Ureter (tissue), 1 donor: ENCODE data around the gene GRIK4. TPM values are rescaled to one million over a fixed set of nuclear protein-coding genes. Genes with fewer than 3 reads are reported as not detected.

Experiments
- DNase-seq: peaks from one replicate; pipeline ENCODE4 v3.0.0-alpha.2; 2020; ENCODE audit warnings: low spot score
- total RNA-seq: library from RNA; stranded (reverse); gene quantifications from one replicate; pipeline ENCODE4 v1.2.4, GENCODE V29; 2023
- donor health status: DM: yes; HTN: yes; CAD: no.

The GRIK4 gene
- total RNA-seq, 1 donor from 2014 or later: 0.21 TPM

- no peak for DNase-seq
These were observed 401.0 kb downstream of the GRIK4 start for GRCh38 chr11:120912504-120912903.

GRCh38 chr11:120912915-120913314 is 401.4 kb downstream of the GRIK4 start:
- DNase-seq: no peak

- DNase-seq: no peak
These were observed 402.5 kb downstream of the GRIK4 start for GRCh38 chr11:120914021-120914420.

- DNase-seq: no peak
These were observed 403.1 kb downstream of the GRIK4 start for GRCh38 chr11:120914601-120915000.

- no peak for DNase-seq
These were observed 406.2 kb downstream of the GRIK4 start for GRCh38 chr11:120917559-120918239.

GRCh38 chr11:120918257-120918656 is 406.7 kb downstream of the GRIK4 start:
- DNase-seq: no peak

- no peak for DNase-seq
These were observed 407.5 kb downstream of the GRIK4 start for GRCh38 chr11:120919045-120919444.

GRCh38 chr11:120919566-120919965 is 408.0 kb downstream of the GRIK4 start:
- no peak for DNase-seq

- no peak for DNase-seq
These were observed 412.4 kb downstream of the GRIK4 start for GRCh38 chr11:120923866-120924508.

GRCh38 chr11:120925944-120926343 is 414.4 kb downstream of the GRIK4 start:
- no peak for DNase-seq

GRCh38 chr11:120928627-120929026 is 417.1 kb downstream of the GRIK4 start:
- no peak for DNase-seq

- DNase-seq: no peak
These were observed 417.5 kb downstream of the GRIK4 start for GRCh38 chr11:120929090-120929489.

- DNase-seq: no peak
These were observed 418.2 kb downstream of the GRIK4 start for GRCh38 chr11:120929664-120930154.

GRCh38 chr11:120931057-120931779 is 419.7 kb downstream of the GRIK4 start:
- no peak for DNase-seq

GRCh38 chr11:120932305-120932915 is 420.9 kb downstream of the GRIK4 start:
- no peak for DNase-seq

- no peak for DNase-seq
These were observed 424.8 kb downstream of the GRIK4 start for GRCh38 chr11:120936356-120936755.

- no peak for DNase-seq
These were observed 426.0 kb downstream of the GRIK4 start for GRCh38 chr11:120937501-120937900.

- DNase-seq: no peak
These were observed 426.7 kb downstream of the GRIK4 start for GRCh38 chr11:120938260-120938659.

- DNase-seq: no peak
These were observed 428.8 kb downstream of the GRIK4 start for GRCh38 chr11:120940160-120940848.

- DNase-seq: no peak
These were observed 429.5 kb downstream of the GRIK4 start for GRCh38 chr11:120941000-120941399.

- no peak for DNase-seq
These were observed 431.2 kb downstream of the GRIK4 start for GRCh38 chr11:120942701-120943100.

- DNase-seq: no peak
These were observed 433.5 kb downstream of the GRIK4 start for GRCh38 chr11:120945042-120945441.
